Testis (tissue), 3 donors: Measurements from ENCODE around the gene UVRAG. TPM values are rescaled to one million over a fixed set of nuclear protein-coding genes. Genes with fewer than 3 reads are reported as not detected.

Experiments used
- DNase-seq: peaks from one replicate; pipeline ENCODE4 v3.0.0-alpha.2; 2019
- H3K27ac ChIP-seq, 2 donors: fragments of 200-600 bp; sonication (generic); one replicate each; pipeline ENCODE4 v1.5.1; 2019
- H3K27me3 ChIP-seq: fragments of 200-600 bp; sonication (generic); one replicate; pipeline ENCODE4 v1.5.1; 2019
- H3K36me3 ChIP-seq: fragments of 200-600 bp; sonication (generic); one replicate; pipeline ENCODE4 v1.5.1; 2017; ENCODE audit warnings: low read depth; ENCODE audit errors: missing control alignments
- H3K4me1 ChIP-seq: fragments of 200-600 bp; sonication (generic); one replicate; pipeline ENCODE4 v1.5.1; 2019
- H3K4me3 ChIP-seq, 2 donors: fragments of 200-600 bp; sonication (generic); one replicate each; pipeline ENCODE4 v1.5.1; 2017 to 2019
- H3K9me3 ChIP-seq: fragments of 200-600 bp; sonication (generic); one replicate; pipeline ENCODE4 v1.5.1; 2017
- CTCF ChIP-seq, 3 experiments: fragments of 450-650 bp in 2 of 3; fragments of 200-600 bp in 1 of 3; sonication (generic) in 1 of 3; IDR thresholded peaks; one replicate each; pipeline ENCODE4 v1.5.1; 2016 to 2019; ENCODE audit warnings: antibody characterized with exemption in 3 of 3, mild to moderate bottlenecking in 2 of 3, moderate library complexity in 1 of 3
- POLR2A ChIP-seq: fragments of 450-650 bp; IDR thresholded peaks from one replicate; pipeline ENCODE4 v1.6.1; 2017; ENCODE audit warnings: antibody characterized with exemption, mild to moderate bottlenecking, moderate library complexity
- WGBS, 2 donors: methylation state at CpG; one replicate each; pipeline ENCODE4 v1.1.5; 2018; 5-methylcytosine and 5-hydroxymethylcytosine counted together
- intact Hi-C: fragments of 100-400 bp; cut with DNase I; formaldehyde crosslinking; loops from one replicate; pipeline ENCODE4 v1.15.1; 2023; ENCODE audit warnings: low total_unique reads
- polyA plus RNA-seq: library from polyadenylated mRNA; stranded (reverse); fragments of 350-450 nt; fragmentation: Illumina TruSeq; extraction: RNeasy Lipid Tissue Mini Kit (QIAGEN cat#74804); gene quantifications from one replicate; pipeline ENCODE4 v1.2.3, GENCODE V29; 2014; ENCODE audit warnings: low read depth, low replicate concordance; ENCODE audit not compliant: insufficient read depth
- total RNA-seq, 2 donors: library from RNA; depleted of rRNA; stranded (reverse); fragments of >200 nt; gene quantifications; one replicate each; pipeline ENCODE4 v1.2.3, GENCODE V29; 2016

The UVRAG gene
- total and polyA plus RNA-seq, 3 donors from 2014 or later, result 10.8 to 22.4 (median 20.1) TPM

GRCh38 chr11:75782540-75783263, 32.3 kb upstream of the UVRAG start:
- no peak overlapping the region for H3K4me3 ChIP-seq
- no peak overlapping the region for H3K27ac ChIP-seq
- H3K4me1 ChIP-seq, result peaks cover 3% of the 10 kb centered on the region
- WGBS, 2 donors, result 94 to 97% methylated on average over 2 to 4 of the region's 4 CpGs
- no peaks in the 10 kb centered on the region for H3K27me3 ChIP-seq
- TF ChIP-seq POLR2A (no peak), CTCF (IDR thresholded peaks at IDR 0.05) (no peak)
- H3K36me3 ChIP-seq, result no peaks in the 10 kb centered on the region
- intact Hi-C loops, result no loop called here
- no peak for DNase-seq
- H3K9me3 ChIP-seq, result no peaks in the 10 kb centered on the region

GRCh38 chr11:75783416-75784084, 31.5 kb upstream of the UVRAG start:
- Histone ChIP-seq H3K27me3 (no peaks in the 10 kb centered on the region), H3K4me3 (no peak overlapping the region), H3K36me3 (no peaks in the 10 kb centered on the region), H3K9me3 (no peaks in the 10 kb centered on the region), H3K27ac (no peak overlapping the region), H3K4me1 (peaks cover 3% of the 10 kb centered on the region)
- TF ChIP-seq POLR2A (no peak), CTCF (IDR thresholded peaks at IDR 0.05) (no peak)
- intact Hi-C loops, result no loop called here
- DNase-seq, result no peak
- WGBS, 2 donors, result 77 to 86% methylated on average over 4 of the region's 4 CpGs

DNA sequence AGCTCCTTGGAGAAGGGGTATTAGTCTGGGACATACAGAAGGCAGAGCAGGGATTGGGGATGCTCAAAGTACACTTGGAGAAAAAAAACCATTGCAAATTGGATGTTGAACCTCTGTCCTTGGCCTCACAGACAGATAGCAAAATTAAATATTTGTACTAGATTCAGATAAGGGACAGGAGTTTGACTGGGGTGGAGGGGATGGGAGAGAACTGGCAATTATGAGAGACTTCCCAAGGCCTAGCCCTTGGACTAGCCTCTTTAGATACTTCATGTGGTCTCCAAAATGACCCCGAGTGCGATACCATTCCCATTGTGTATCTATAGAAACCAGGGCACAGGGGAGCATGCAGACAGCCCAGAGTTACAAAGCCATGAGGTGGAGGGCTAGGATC, 30.9 kb upstream of the UVRAG start:
- peaks cover 3% of the 10 kb centered on the region for H3K4me1 ChIP-seq
- 92 to 100% methylated on average over 2 of the region's 2 CpGs for WGBS, 2 donors
- TF ChIP-seq CTCF (IDR thresholded peaks at IDR 0.05) (no peak), POLR2A (no peak)
- H3K4me3 ChIP-seq, result no peak overlapping the region
- intact Hi-C loops, result no loop called here
- DNase-seq, result no peak
- no peaks in the 10 kb centered on the region for H3K36me3 ChIP-seq
- no peak overlapping the region for H3K27ac ChIP-seq
- no peaks in the 10 kb centered on the region for H3K9me3 ChIP-seq
- H3K27me3 ChIP-seq, result no peaks in the 10 kb centered on the region

GRCh38 chr11:75784506-75784905, 30.5 kb upstream of the UVRAG start:
- H3K9me3 ChIP-seq, result no peaks in the 10 kb centered on the region
- H3K4me3 ChIP-seq, result no peak overlapping the region
- WGBS, 2 donors, result 83 to 94% methylated on average over 1 of the region's 1 CpG
- no peak overlapping the region for H3K27ac ChIP-seq
- TF ChIP-seq CTCF (IDR thresholded peaks at IDR 0.05) (no peak), POLR2A (no peak)
- intact Hi-C loops, result no loop called here
- no peak for DNase-seq
- peaks cover 3% of the 10 kb centered on the region for H3K4me1 ChIP-seq
- no peaks in the 10 kb centered on the region for H3K27me3 ChIP-seq
- no peaks in the 10 kb centered on the region for H3K36me3 ChIP-seq
